ENCODE measurements around the gene SDR42E2. TPM values are rescaled to one million over a fixed set of nuclear protein-coding genes. Genes with fewer than 3 reads are reported as not detected.

SDR42E2 gene
- polyA plus RNA-seq, 3 donors = 0.23 to 0.40 (median 0.27) TPM

Other genes with a start within 250 kb of the SDR42E2 start
- gene UQCRC2, start 209.1 kb upstream of the SDR42E2 start, polyA plus RNA-seq (ENCODE audit: insufficient read length in 3 of 3) = 100 to 1,000 TPM; 296 to 352 (median 310) TPM
- under 1 TPM; 0.41 to 0.81 (median 0.77) TPM for gene PDZD9, start 161.4 kb upstream of the SDR42E2 start, polyA plus RNA-seq (ENCODE audit: insufficient read length in 3 of 3)
- 10 to 100 TPM; 15.4 to 22.9 (median 22.8) TPM for gene MOSMO, start 154.4 kb upstream of the SDR42E2 start, polyA plus RNA-seq (ENCODE audit: insufficient read length in 3 of 3)
- 1 to 10 TPM; 2.5 to 5.3 (median 3.8) TPM for gene VWA3A, start 70.0 kb upstream of the SDR42E2 start, polyA plus RNA-seq (ENCODE audit: insufficient read length in 3 of 3)
- gene EEF2K, start 43.8 kb downstream of the SDR42E2 start, polyA plus RNA-seq (ENCODE audit: insufficient read length in 3 of 3) = 10 to 100 TPM; 12.2 to 15.3 (median 15.1) TPM
- 10 to 100 TPM; 50.7 to 67.6 (median 61.0) TPM for gene POLR3E, start 134.9 kb downstream of the SDR42E2 start, polyA plus RNA-seq (ENCODE audit: insufficient read length in 3 of 3)
- gene CDR2, start 212.1 kb downstream of the SDR42E2 start, polyA plus RNA-seq (ENCODE audit: insufficient read length in 3 of 3) = 10 to 100 TPM; 31.0 to 33.0 (median 31.2) TPM

Measured in renal pelvis (tissue), 3 donors.